Testis (tissue), 3 donors: Measurements from ENCODE around the gene SCNN1A. TPM values are rescaled to one million over a fixed set of nuclear protein-coding genes. Genes with fewer than 3 reads are reported as not detected.

ENCODE experiments used
- DNase-seq: peaks from one replicate; pipeline ENCODE4 v3.0.0-alpha.2; 2019
- H3K27ac ChIP-seq, 2 donors: fragments of 200-600 bp; sonication (generic); one replicate each; pipeline ENCODE4 v1.5.1; 2019
- H3K27me3 ChIP-seq: fragments of 200-600 bp; sonication (generic); one replicate; pipeline ENCODE4 v1.5.1; 2019
- H3K36me3 ChIP-seq: fragments of 200-600 bp; sonication (generic); one replicate; pipeline ENCODE4 v1.5.1; 2017; ENCODE audit warnings: low read depth; ENCODE audit errors: missing control alignments
- H3K4me1 ChIP-seq: fragments of 200-600 bp; sonication (generic); one replicate; pipeline ENCODE4 v1.5.1; 2019
- H3K4me3 ChIP-seq, 2 donors: fragments of 200-600 bp; sonication (generic); one replicate each; pipeline ENCODE4 v1.5.1; 2017 to 2019
- H3K9me3 ChIP-seq: fragments of 200-600 bp; sonication (generic); one replicate; pipeline ENCODE4 v1.5.1; 2017
- CTCF ChIP-seq, 3 experiments: fragments of 450-650 bp in 2 of 3; fragments of 200-600 bp in 1 of 3; sonication (generic) in 1 of 3; IDR thresholded peaks; one replicate each; pipeline ENCODE4 v1.5.1; 2016 to 2019; ENCODE audit warnings: antibody characterized with exemption in 3 of 3, mild to moderate bottlenecking in 2 of 3, moderate library complexity in 1 of 3
- POLR2A ChIP-seq: fragments of 450-650 bp; IDR thresholded peaks from one replicate; pipeline ENCODE4 v1.6.1; 2017; ENCODE audit warnings: antibody characterized with exemption, mild to moderate bottlenecking, moderate library complexity
- WGBS, 2 donors: methylation state at CpG; one replicate each; pipeline ENCODE4 v1.1.5; 2018; 5-methylcytosine and 5-hydroxymethylcytosine counted together
- intact Hi-C: fragments of 100-400 bp; cut with DNase I; formaldehyde crosslinking; loops from one replicate; pipeline ENCODE4 v1.15.1; 2023; ENCODE audit warnings: low total_unique reads
- polyA plus RNA-seq: library from polyadenylated mRNA; stranded (reverse); fragments of 350-450 nt; fragmentation: Illumina TruSeq; extraction: RNeasy Lipid Tissue Mini Kit (QIAGEN cat#74804); gene quantifications from one replicate; pipeline ENCODE4 v1.2.3, GENCODE V29; 2014; ENCODE audit warnings: low read depth, low replicate concordance; ENCODE audit not compliant: insufficient read depth
- total RNA-seq, 2 donors: library from RNA; depleted of rRNA; stranded (reverse); fragments of >200 nt; gene quantifications; one replicate each; pipeline ENCODE4 v1.2.3, GENCODE V29; 2016

SCNN1A gene
- total and polyA plus RNA-seq, 3 donors from 2014 or later, result 14.6 to 43.1 (median 22.7) TPM

GRCh38 chr12:6316921-6317692, 58.3 kb downstream of the SCNN1A start:
- 84 to 91% methylated on average over 17 to 21 of the region's 21 CpGs for whole genome bisulfite sequencing, 2 donors
- H3K27ac ChIP-seq, result no peak overlapping the region
- H3K4me3 ChIP-seq, result no peak overlapping the region
- H3K4me1 ChIP-seq, result peaks cover 3% of the 10 kb centered on the region
- no peaks in the 10 kb centered on the region for H3K9me3 ChIP-seq
- DNase-seq, result no peak
- H3K27me3 ChIP-seq, result no peaks in the 10 kb centered on the region
- intact Hi-C loops, result no loop called here
- H3K36me3 ChIP-seq, result no peaks in the 10 kb centered on the region
- TF ChIP-seq CTCF (IDR thresholded peaks at IDR 0.05) (no peak), POLR2A (no peak)

- no peak for DNase-seq
- Histone ChIP-seq H3K27me3 (no peaks in the 10 kb centered on the region), H3K36me3 (no peaks in the 10 kb centered on the region), H3K9me3 (no peaks in the 10 kb centered on the region), H3K4me3 (no peak overlapping the region), H3K4me1 (peaks cover 3% of the 10 kb centered on the region), H3K27ac (no peak overlapping the region)
- 90 to 92% methylated on average over 11 to 17 of the region's 17 CpGs for WGBS, 2 donors
- no peak for TF ChIP-seq CTCF (IDR thresholded peaks at IDR 0.05)
- no peak for TF ChIP-seq POLR2A
- intact Hi-C loops, result no loop called here
Measured at GRCh38 chr12:6315704-6316597, 59.4 kb downstream of the SCNN1A start.

- Histone ChIP-seq H3K4me1 (peaks cover 3% of the 10 kb centered on the region), H3K27ac (no peak overlapping the region), H3K27me3 (no peaks in the 10 kb centered on the region), H3K4me3 (no peak overlapping the region), H3K36me3 (no peaks in the 10 kb centered on the region), H3K9me3 (no peaks in the 10 kb centered on the region)
- DNase-seq, result no peak
- WGBS, 2 donors, result 91 to 95% methylated on average over 6 of the region's 6 CpGs
- intact Hi-C loops, result no loop called here
- TF ChIP-seq CTCF (IDR thresholded peaks at IDR 0.05), result no peak
- no peak for TF ChIP-seq POLR2A
Measured at GRCh38 chr12:6315184-6315583, 60.2 kb downstream of the SCNN1A start.

GRCh38 chr12:6314776-6315175, 60.6 kb downstream of the SCNN1A start:
- whole genome bisulfite sequencing, 2 donors, result 82 to 85% methylated on average over 5 to 9 of the region's 9 CpGs
- Histone ChIP-seq H3K4me1 (peaks cover 3% of the 10 kb centered on the region), H3K9me3 (no peaks in the 10 kb centered on the region), H3K27ac (no peak overlapping the region), H3K27me3 (no peaks in the 10 kb centered on the region), H3K4me3 (no peak overlapping the region), H3K36me3 (no peaks in the 10 kb centered on the region)
- intact Hi-C loops, result no loop called here
- no peak for DNase-seq
- TF ChIP-seq CTCF (IDR thresholded peaks at IDR 0.05) (no peak), POLR2A (no peak)
